Gastrocnemius medialis (tissue), 4 donors: ENCODE data around the gene DDX51. TPM values are rescaled to one million over a fixed set of nuclear protein-coding genes. Genes with fewer than 3 reads are reported as not detected.
"Not testable (repeated sequence)": the region's sequence is repeated elsewhere in the genome, so short reads cannot be mapped to it uniquely, and the experiment has no call there.

Source experiments
- ATAC-seq, 2 donors: fragments of 150-250 bp; one replicate each; pipeline ENCODE4 v1.9.1; 2016
- DNase-seq, 2 donors: peaks; one replicate each; pipeline ENCODE4 v3.0.0-alpha.2; 2019
- H3K27ac ChIP-seq, 4 donors: fragments of 200-600 bp; sonication (generic); 1 replicate in 1 of 4; 2 replicates in 3 of 4; pipeline ENCODE4 v1.5.1; 2016 to 2018; ENCODE audit warnings: mild to moderate bottlenecking in 2 of 4, moderate library complexity in 1 of 4
- H3K27me3 ChIP-seq, 3 donors: fragments of 200-600 bp; sonication (generic) in 2 of 3; 1 replicate in 1 of 3; 2 replicates in 2 of 3; pipeline versions ENCODE4 v1.5.1 to v1.6.0; 2016 to 2019; ENCODE audit warnings: mild to moderate bottlenecking in 1 of 3, moderate library complexity in 1 of 3
- H3K36me3 ChIP-seq, 2 donors: fragments of 200-600 bp; sonication (generic) in 1 of 2; one replicate each; pipeline ENCODE4 v1.5.1; 2017 to 2018
- H3K4me1 ChIP-seq, 2 donors: fragments of 200-600 bp; sonication (generic) in 1 of 2; one replicate each; pipeline ENCODE4 v1.5.1; 2016 to 2017; ENCODE audit warnings: mild to moderate bottlenecking in 2 of 2
- H3K4me3 ChIP-seq, 4 donors: fragments of 200-600 bp; sonication (generic) in 3 of 4; 1 replicate in 1 of 4; 2 replicates in 3 of 4; pipeline ENCODE4 v1.5.1; 2016 to 2019; ENCODE audit warnings: mild to moderate bottlenecking in 2 of 4
- H3K9me3 ChIP-seq, 3 donors: fragments of 200-600 bp; sonication (generic) in 2 of 3; 1 replicate in 1 of 3; 2 replicates in 2 of 3; pipeline ENCODE4 v1.5.1; 2016 to 2019
- CTCF ChIP-seq, 5 experiments: fragments of 450-650 bp in 3 of 5; fragments of 200-600 bp in 2 of 5; sonication (generic) in 2 of 5; IDR thresholded peaks in 4 of 5; conservative IDR thresholded peaks in 1 of 5; 1 replicate in 4 of 5; 2 replicates in 1 of 5; pipeline ENCODE4 v1.5.1; 2016 to 2019; ENCODE audit warnings: antibody characterized with exemption in 5 of 5, mild to moderate bottlenecking in 3 of 5, moderate library complexity in 3 of 5
- POLR2A ChIP-seq, 2 donors: fragments of 450-650 bp; IDR thresholded peaks; one replicate each; pipeline ENCODE4 v1.6.1; 2017; ENCODE audit warnings: antibody characterized with exemption in 2 of 2, mild to moderate bottlenecking in 2 of 2, moderate library complexity in 2 of 2
- in situ Hi-C, 4 donors: fragments of 200-750 bp; cut with MboI; loops; one replicate each; pipeline versions ENCODE4 v1.15.0 to v1.8.0; 2017; ENCODE audit warnings: low sequenced_read_pairs in 4 of 4
- intact Hi-C: fragments of 100-400 bp; cut with DNase I; formaldehyde crosslinking; loops from one replicate; pipeline ENCODE4 v1.15.1; 2023; ENCODE audit warnings: low total_unique reads
- total RNA-seq, 4 donors: library from RNA; depleted of rRNA; stranded (reverse); fragments of >200 nt; gene quantifications; one replicate each; pipeline versions ENCODE4 v1.1.0 to v1.2.3, GENCODE V29; 2016

The DDX51 gene
- total RNA-seq, 4 donors from 2014 or later, result 5.8 to 7.8 (median 6.5) TPM

- intact Hi-C loops, result loop anchor here (5.0 to 10.0 kb wide), 3 partner anchors 56 to 466 kb away; partner anchors contain the start of gene P2RX2
- TF ChIP-seq POLR2A (IDR thresholded peaks at IDR 0.05) (no peak), CTCF (IDR thresholded peaks at IDR 0.05 in 4 of 5, conservative IDR thresholded peaks at IDR 0.05 in 1 of 5) (no peak)
- H3K4me1 ChIP-seq, result peaks cover 0 to 5% of the 10 kb centered on the region in 2 donors
- in situ Hi-C loops, result no loop called here
- H3K9me3 ChIP-seq, result no peaks in the 10 kb centered on the region
- no peak overlapping the region for H3K27ac ChIP-seq
- ATAC-seq (no peak), DNase-seq (no peak)
- H3K27me3 ChIP-seq, result no peaks in the 10 kb centered on the region
- no peak overlapping the region for H3K4me3 ChIP-seq
- H3K36me3 ChIP-seq, result peaks cover 0 to 30% of the 10 kb centered on the region in 2 donors
Observed at GRCh38 chr12:132151145-132151765, 7.1 kb upstream of the DDX51 start.

- ATAC-seq, result no peak
- Histone ChIP-seq H3K9me3 (no peaks in the 10 kb centered on the region), H3K36me3 (peaks cover 0 to 34% of the 10 kb centered on the region in 2 donors), H3K4me1 (peaks cover 0 to 5% of the 10 kb centered on the region in 2 donors), H3K27ac (no peak overlapping the region), H3K4me3 (no peak overlapping the region), H3K27me3 (no peaks in the 10 kb centered on the region)
- intact Hi-C loops (loop anchor here (5.0 to 10.0 kb wide), 3 partner anchors 57 to 467 kb away; partner anchors contain the start of gene P2RX2), in situ Hi-C loops (no loop called here)
- DNase-seq, result no peak
- TF ChIP-seq CTCF (IDR thresholded peaks at IDR 0.05 in 4 of 5, conservative IDR thresholded peaks at IDR 0.05 in 1 of 5) (no peak), POLR2A (IDR thresholded peaks at IDR 0.05) (no peak)
Observed at GRCh38 chr12:132150780-132151144, 6.6 kb upstream of the DDX51 start.

- H3K27me3 ChIP-seq, DNase-seq, in situ Hi-C loops, H3K27ac ChIP-seq, H3K9me3 ChIP-seq, H3K4me3 ChIP-seq, ATAC-seq: not testable (repeated sequence)
- intact Hi-C loops, result loop anchor here (10.0 kb wide), 2 partner anchors 225 to 1275 kb away; partner anchors contain the start of genes PUS1 and RAN
- H3K4me1 ChIP-seq, result peaks cover 7 to 14% of the 10 kb centered on the region in 2 donors
- peaks cover 0 to 35% of the 10 kb centered on the region in 2 donors for H3K36me3 ChIP-seq
Observed at GRCh38 chr12:132149526-132149925, 5.4 kb upstream of the DDX51 start.

- H3K9me3 ChIP-seq, result no peaks in the 10 kb centered on the region
- no peaks in the 10 kb centered on the region for H3K27me3 ChIP-seq
- no peak for DNase-seq
- no peak for ATAC-seq
- TF ChIP-seq POLR2A (IDR thresholded peaks at IDR 0.05), result no peak
- TF ChIP-seq CTCF (IDR thresholded peaks at IDR 0.05 in 4 of 5, conservative IDR thresholded peaks at IDR 0.05 in 1 of 5), result no peak
- no peak overlapping the region for H3K4me3 ChIP-seq
- no peak overlapping the region for H3K27ac ChIP-seq
- H3K4me1 ChIP-seq, result peaks cover 7 to 11% of the 10 kb centered on the region in 2 donors
- in situ Hi-C loops, result no loop called here
- H3K36me3 ChIP-seq, result peaks cover 0 to 35% of the 10 kb centered on the region in 2 donors
- intact Hi-C loops, result loop anchor here (10.0 kb wide), 2 partner anchors 224 to 1274 kb away; partner anchors contain the start of genes PUS1 and RAN
Observed at GRCh38 chr12:132148368-132149045, 4.4 kb upstream of the DDX51 start.
